Hematopoietic multipotent progenitor cell treated with erythropoietin and hydrocortisone succinate and interleukin-3 and kit ligand, for 17 days (in vitro differentiated cells): ENCODE measurements around the gene BRD1.

Experiments
- DNase-seq: peaks from one replicate; pipeline ENCODE4 v3.0.0-alpha.2; 2015; ENCODE audit warnings: low spot score

BRD1 gene

DNA sequence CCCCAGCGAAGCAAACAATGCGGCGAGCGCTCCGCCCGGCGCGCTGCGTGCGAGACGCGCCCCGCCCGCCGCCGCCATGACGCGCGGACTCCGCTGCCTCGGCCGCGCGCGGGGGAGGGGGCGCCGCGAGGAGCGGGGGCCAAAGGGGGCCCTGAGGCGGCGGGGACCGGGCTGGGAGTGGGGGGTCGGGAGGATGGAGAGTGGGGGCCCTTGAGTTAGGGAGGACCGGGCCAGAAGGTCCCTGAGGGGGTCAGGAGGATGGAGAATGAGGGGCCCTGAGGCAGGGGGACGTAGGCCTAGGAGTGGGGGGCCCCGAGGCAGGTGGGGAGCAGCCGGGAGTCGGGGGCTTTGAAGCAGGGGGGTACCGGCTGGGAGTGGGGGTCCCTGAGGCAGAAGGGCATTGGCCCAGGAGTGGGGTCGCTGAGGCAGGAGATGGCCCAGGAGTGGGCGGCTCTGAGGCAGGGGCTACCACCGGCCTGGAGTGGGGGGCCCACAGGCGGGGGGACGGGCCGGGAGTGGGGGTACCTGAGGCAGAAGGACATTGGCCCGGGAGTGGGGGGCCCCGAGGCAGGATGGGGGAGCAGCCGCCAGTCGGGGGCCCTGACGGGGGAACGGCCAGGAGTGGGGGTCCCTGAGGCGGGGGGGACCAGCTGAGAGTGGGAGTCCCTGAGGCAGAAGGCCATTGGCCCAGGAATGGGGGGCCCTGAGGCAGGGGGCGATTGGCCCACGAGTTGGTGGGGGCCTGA lies at the start of gene BRD1:
BRD1 (minus strand) TSS at position 21 of the 746 bp plus-strand sequence. CDS start 3,556 bp downstream, outside the sequence.
- DNase-seq: peak; percentile 21

DNA sequence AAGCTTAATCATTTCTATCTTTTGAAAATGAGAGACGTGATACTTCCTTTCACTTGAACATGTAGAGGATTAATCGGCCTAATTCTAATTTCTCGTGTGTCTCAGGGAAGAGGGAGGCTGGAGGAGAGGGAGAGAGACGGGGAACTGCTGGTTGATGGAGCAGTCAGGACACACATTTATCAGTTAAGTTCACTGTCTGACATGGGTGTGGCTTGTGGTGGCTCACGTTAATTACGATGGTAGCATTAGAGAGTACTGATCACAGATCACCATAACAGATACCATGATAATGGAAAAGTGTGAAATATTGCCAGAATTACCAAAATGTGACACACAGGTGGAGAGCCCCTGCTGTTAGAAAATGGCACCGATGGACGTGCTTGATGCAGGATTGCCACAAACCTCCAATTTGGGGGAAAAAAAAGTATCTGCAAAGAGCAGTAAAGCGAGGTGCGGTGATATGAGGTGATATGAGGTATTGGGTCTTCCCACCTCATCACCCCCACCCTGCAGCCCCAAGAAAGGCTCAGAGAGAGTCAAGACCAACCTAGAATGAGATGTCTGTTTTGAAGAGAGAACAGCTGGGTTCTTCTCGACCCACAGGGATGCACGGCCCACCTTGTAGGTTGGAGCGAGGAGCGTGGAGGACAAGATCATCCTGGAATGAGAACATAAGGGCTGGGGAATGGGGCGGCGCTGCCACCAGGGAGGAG lies 45.7 kb upstream of the BRD1 start:
- DNase-seq: no peak

- no peak for DNase-seq
Measured at GRCh38 chr22:49872347-49872746, 44.7 kb upstream of the BRD1 start.

GRCh38 chr22:49871482-49871881 lies 43.8 kb upstream of the BRD1 start:
- DNase-seq: peak; percentile 18

DNA sequence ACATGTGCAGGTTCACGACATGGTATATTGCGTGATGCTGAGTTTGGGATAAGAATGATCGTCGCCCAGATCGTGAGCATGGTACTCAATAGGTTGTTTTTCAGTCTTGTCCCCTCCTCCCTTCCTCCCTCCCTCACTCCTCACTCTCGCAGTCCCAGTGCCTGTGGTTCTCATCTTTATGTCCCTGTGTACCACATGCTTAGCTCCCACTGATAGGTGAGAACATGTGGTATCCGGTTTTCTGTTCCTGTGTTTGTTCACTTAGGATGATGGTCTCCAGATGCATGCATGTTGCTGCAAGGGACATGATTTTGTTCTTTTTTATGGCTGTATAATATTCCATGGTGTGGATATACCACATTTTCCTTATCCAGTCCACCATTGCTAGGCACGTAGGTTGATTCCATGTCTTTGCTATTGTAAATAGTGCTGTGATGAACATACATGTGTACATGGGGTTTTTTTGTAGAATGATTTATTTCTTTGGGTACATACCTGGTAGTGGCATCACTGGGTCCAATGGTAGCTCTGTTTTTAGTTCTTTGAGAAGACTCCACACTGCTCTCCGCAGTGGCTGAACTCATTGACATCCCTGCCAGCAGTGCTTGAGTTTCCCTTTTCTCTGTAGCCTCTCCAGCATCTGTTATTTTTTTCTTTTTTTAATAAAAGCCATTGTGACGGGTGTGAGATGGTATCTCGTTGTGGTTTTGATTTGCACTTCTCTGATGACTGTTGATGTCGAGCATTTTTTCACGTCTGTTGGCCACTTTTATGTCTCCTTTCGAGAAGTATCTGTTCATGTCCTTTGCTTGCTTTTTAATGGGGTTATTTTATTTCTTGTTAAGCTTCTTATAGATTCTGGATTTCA lies 42.4 kb upstream of the BRD1 start:
- DNase-seq: no peak

- DNase-seq: no peak
Measured at GRCh38 chr22:49869086-49869830, 41.6 kb upstream of the BRD1 start.

- DNase-seq: no peak
Measured at GRCh38 chr22:49867303-49868265, 39.9 kb upstream of the BRD1 start.

- DNase-seq: no peak
Measured at GRCh38 chr22:49866646-49867045, 39.0 kb upstream of the BRD1 start.

GRCh38 chr22:49866134-49866533 lies 38.5 kb upstream of the BRD1 start:
- DNase-seq: no peak

GRCh38 chr22:49865156-49865555 lies 37.5 kb upstream of the BRD1 start:
- DNase-seq: no peak

- DNase-seq: no peak
Measured at GRCh38 chr22:49863931-49864330, 36.3 kb upstream of the BRD1 start.

- no peak for DNase-seq
Measured at GRCh38 chr22:49862496-49862776, 34.8 kb upstream of the BRD1 start.

DNA sequence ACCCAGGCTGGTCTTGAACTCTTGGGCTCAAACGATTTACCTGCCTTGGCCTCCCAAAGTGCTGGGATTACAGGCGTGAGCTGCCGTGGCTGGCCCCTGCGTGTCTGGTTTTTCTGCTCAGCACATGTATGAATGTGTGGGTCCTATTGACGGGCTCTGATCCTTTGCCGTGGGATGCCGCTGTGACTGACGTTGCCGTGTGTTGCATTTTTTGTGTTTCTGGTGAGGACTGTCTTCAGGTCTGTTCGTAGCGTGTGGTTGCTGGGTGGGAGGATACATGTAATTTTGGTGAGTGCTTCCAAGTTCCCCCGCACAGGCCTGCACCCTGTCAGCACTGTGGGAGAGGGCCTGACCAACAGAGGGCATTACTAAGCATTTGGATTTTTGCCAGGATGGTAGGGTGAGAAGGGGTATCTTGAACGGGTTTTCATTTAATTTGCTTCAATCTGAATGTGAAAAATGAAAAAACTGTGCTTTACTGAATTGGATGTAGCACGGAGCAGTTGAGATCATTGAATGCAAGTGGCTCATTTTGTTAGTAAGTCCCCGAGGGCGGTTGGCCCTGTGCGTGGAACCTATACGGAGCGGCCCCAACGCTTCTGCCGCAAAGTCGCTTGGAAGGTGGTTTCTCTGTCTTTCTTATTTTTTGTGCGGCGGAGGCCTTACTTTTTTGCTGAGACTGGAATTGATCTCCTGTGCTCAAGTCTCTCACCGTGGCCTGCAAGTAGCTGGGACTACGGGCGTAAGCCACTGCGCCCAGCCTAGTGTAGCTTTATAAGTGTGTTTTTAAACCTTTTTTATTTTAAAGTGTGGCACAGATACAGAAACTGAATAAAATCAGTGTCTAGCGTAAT lies 34.2 kb upstream of the BRD1 start:
- DNase-seq: no peak

DNA sequence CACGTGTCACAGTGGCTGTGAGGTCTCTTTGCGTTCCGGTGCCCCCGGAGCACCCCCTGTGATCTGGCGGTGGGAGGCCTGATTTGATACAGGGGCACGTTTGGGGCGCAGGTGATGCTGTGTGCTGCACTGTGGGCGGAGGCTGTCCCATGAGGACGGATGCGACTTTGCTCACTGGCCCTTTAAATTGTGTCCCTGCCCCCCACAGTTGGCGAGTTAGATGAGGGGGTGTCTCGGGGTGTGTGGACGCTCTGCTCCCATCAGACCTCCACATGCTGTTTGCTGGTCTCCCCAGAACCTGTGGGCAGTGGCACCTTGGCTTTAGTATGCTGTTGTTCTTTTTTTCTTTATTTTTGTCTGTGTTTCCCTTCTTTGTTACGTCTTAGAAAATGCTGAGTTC lies 31.2 kb upstream of the BRD1 start:
- no peak for DNase-seq

GRCh38 chr22:49856766-49857618 lies 29.3 kb upstream of the BRD1 start:
- no peak for DNase-seq

- no peak for DNase-seq
Measured at GRCh38 chr22:49856343-49856742, 28.7 kb upstream of the BRD1 start.

- peak; percentile 11 for DNase-seq
Measured at GRCh38 chr22:49855251-49855911, 27.7 kb upstream of the BRD1 start.
